Measurements from ENCODE around the gene SPATA7.

DNA sequence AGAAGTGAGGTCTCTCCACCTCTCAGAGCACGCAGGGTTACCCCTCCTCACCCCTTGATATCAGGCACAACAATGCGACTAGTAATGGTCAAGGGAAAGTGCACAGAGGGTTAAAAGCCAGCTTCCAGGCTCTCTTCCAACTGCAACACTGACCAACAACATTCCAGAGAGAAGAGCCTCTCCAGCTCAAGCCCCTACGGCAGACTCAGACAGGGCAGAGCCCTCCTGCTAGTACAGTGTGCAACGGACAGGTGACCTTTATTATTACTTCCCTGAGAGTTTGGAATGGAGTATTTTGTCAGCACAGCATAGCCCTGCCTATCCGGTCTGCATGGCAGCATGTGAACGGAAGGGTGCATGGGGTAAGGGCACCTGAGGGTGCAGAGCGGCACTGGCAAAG is 96.3 kb downstream of the SPATA7 start:
- TF ChIP-seq, protein P1, sequence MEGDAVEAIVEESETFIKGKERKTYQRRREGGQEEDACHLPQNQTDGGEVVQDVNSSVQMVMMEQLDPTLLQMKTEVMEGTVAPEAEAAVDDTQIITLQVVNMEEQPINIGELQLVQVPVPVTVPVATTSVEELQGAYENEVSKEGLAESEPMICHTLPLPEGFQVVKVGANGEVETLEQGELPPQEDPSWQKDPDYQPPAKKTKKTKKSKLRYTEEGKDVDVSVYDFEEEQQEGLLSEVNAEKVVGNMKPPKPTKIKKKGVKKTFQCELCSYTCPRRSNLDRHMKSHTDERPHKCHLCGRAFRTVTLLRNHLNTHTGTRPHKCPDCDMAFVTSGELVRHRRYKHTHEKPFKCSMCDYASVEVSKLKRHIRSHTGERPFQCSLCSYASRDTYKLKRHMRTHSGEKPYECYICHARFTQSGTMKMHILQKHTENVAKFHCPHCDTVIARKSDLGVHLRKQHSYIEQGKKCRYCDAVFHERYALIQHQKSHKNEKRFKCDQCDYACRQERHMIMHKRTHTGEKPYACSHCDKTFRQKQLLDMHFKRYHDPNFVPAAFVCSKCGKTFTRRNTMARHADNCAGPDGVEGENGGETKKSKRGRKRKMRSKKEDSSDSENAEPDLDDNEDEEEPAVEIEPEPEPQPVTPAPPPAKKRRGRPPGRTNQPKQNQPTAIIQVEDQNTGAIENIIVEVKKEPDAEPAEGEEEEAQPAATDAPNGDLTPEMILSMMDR (IDR thresholded peaks at IDR 0.05) = no peak
- TF ChIP-seq CBX8 (IDR thresholded peaks at IDR 0.05) (no peak), NR3C1 (IDR thresholded peaks at IDR 0.05) (no peak), MAFK (IDR thresholded peaks at IDR 0.05; ENCODE audit: partially characterized antibody) (no peak), SMC3 (IDR thresholded peaks at IDR 0.05) (no peak), HDAC2 (IDR thresholded peaks at IDR 0.05) (no peak), ELK1 (IDR thresholded peaks at IDR 0.05; ENCODE audit: low read depth, low read length) (no peak), POLR2AphosphoS2 (conservative IDR thresholded peaks at IDR 0.05; ENCODE audit: low read length) (no peak), EP300 (IDR thresholded peaks at IDR 0.05) (no peak), POLR2A (IDR thresholded peaks at IDR 0.05; ENCODE audit: low read length) (no peak), HOXB13 (CRISPR knock-in tag; IDR thresholded peaks at IDR 0.05; ENCODE audit: low read depth) (no peak), MYC (IDR thresholded peaks at IDR 0.05; ENCODE audit: borderline replicate concordance, low read length) (no peak), PHF8 (IDR thresholded peaks at IDR 0.05; ENCODE audit: borderline replicate concordance, low read depth) (no peak)

Measured in A549 (cell line).